Adrenal gland (tissue), 12 donors: Measurements from ENCODE around the gene SRGAP3. TPM values are rescaled to one million over a fixed set of nuclear protein-coding genes. Genes with fewer than 3 reads are reported as not detected.

ENCODE experiments used
- DNase-seq, 7 donors: peaks; one replicate each; pipeline ENCODE4 v3.0.0-alpha.2; 2019 to 2020
- H3K27ac ChIP-seq, 5 donors: fragments of 200-600 bp; sonication (generic) in 4 of 5; 1 replicate in 3 of 5; 2 replicates in 2 of 5; pipeline versions ENCODE4 v1.5.1 to v1.8.0; 2016 to 2020; ENCODE audit warnings: mild to moderate bottlenecking in 1 of 5
- H3K27me3 ChIP-seq: fragments of 200-600 bp; 2 replicates; pipeline ENCODE4 v1.8.0; 2021
- H3K36me3 ChIP-seq, 2 donors: fragments of 200-600 bp; replicated peaks in 1 of 2; 1 replicate in 1 of 2; 2 replicates in 1 of 2; pipeline versions ENCODE4 v1.5.1 to v1.8.0; 2018 to 2022
- H3K4me1 ChIP-seq, 2 donors: fragments of 200-600 bp; replicated peaks in 1 of 2; 1 replicate in 1 of 2; 2 replicates in 1 of 2; pipeline versions ENCODE4 v1.5.1 to v1.8.0; 2018 to 2021
- H3K4me3 ChIP-seq, 4 donors: fragments of 200-600 bp; sonication (generic) in 3 of 4; one replicate each; pipeline ENCODE4 v1.5.1; 2016 to 2018
- H3K9me3 ChIP-seq, 3 donors: fragments of 200-600 bp; sonication (generic) in 1 of 3; replicated peaks in 1 of 3; 1 replicate in 2 of 3; 2 replicates in 1 of 3; pipeline versions ENCODE4 v1.5.1 to v1.8.0; 2016 to 2021
- POLR2A ChIP-seq, 2 donors: fragments of 450-650 bp; IDR thresholded peaks; one replicate each; pipeline ENCODE4 v1.6.1; 2017; ENCODE audit warnings: antibody characterized with exemption in 2 of 2, mild to moderate bottlenecking in 2 of 2, moderate library complexity in 1 of 2
- WGBS, 4 donors: extraction: QIAGEN DNeasy Blood & Tissue Kit in 2 of 4; methylation state at CpG; one replicate each; pipeline versions ENCODE4 v1.1.5 to v1.1.7; 2013 to 2017; 5-methylcytosine and 5-hydroxymethylcytosine counted together
- intact Hi-C, 2 donors: fragments of 100-400 bp; cut with DNase I; formaldehyde crosslinking; loops; one replicate each; pipeline versions ENCODE4 v1.14.1 to v1.15.0; 2022 to 2023
- polyA plus RNA-seq, 3 donors: library from polyadenylated mRNA; stranded (reverse); fragments of 200-250 nt in 2 of 3; fragments of 350-450 nt in 1 of 3; fragmentation: Illumina TruSeq in 1 of 3; extraction: RNeasy Lipid Tissue Mini Kit (QIAGEN cat#74804) in 1 of 3; gene quantifications; one replicate each; pipeline ENCODE4 v1.2.3, GENCODE V29; 2013 to 2014
- total RNA-seq, 9 donors: library from RNA; depleted of rRNA in 4 of 9; stranded (reverse); fragments of >200 nt in 4 of 9; fragments of 120-200 nt in 1 of 9; fragmentation: NEBNext Ultra II Directional in 1 of 9; extraction: Animal tissue kit (Norgen Biotek cat#: 25700) in 1 of 9; gene quantifications; one replicate each; pipeline versions ENCODE4 v1.1.0 to v1.2.4, GENCODE V29; 2013 to 2023
- TF ChIP-seq, protein P1 (sequence below), 6 experiments: fragments of 450-650 bp in 4 of 6; fragments of 200-600 bp in 2 of 6; sonication (generic) in 1 of 6; IDR thresholded peaks; 1 replicate in 5 of 6; 2 replicates in 1 of 6; pipeline versions ENCODE4 v1.5.1 to v1.8.0; 2016 to 2021; ENCODE audit warnings: antibody characterized with exemption in 6 of 6, mild to moderate bottlenecking in 2 of 6, moderate library complexity in 1 of 6
- donor health status: healthy with polysubstance abuse.
- donor health status: Bipolar disorder and iron deficiency.
- donor health status: DM: yes; HTN: yes; CAD: no.
- donor health status: DM: no; HTN: no; CAD: no.
- donor health status: DM: no; HTN: no; CAD: no.
- donor health status: DM: yes; HTN: yes; CAD: no.

The SRGAP3 gene
- total and polyA plus RNA-seq, 12 donors: 3.3 to 35.0 (median 17.8) TPM

DNA sequence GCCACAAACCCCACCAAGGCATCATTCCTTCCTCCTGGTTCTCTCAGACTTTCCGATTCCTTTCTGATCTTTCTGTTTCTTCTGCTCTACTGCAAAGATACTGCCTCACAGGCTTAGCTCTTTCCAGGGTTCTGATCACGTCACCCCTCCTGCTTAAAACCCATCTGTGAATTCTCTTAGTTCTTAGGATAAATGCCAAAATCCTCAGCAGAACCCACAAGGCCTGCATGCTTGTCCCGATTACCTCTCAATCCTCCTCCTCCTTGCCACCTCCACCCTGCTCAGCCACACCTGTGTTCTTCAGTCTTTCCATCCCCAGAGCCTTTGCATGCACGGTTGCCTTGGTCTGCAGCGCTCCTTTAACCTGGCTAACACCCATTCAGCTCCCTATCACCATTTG lies 84.0 kb downstream of the SRGAP3 start:
- Histone ChIP-seq H3K9me3 (no peaks in the 10 kb centered on the region), H3K4me3 (no peak overlapping the region), H3K27me3 (no peaks in the 10 kb centered on the region), H3K27ac (no peak overlapping the region), H3K36me3 (no peaks in the 10 kb centered on the region), H3K4me1 (peaks cover 0 to 6% of the 10 kb centered on the region in 2 donors)
- no peak for TF ChIP-seq POLR2A (IDR thresholded peaks at IDR 0.05)
- intact Hi-C loops: no loop called here
- WGBS, 4 donors: 94 to 97% (median 94%) methylated on average over 5 of the region's 5 CpGs
- no peak for DNase-seq

DNA sequence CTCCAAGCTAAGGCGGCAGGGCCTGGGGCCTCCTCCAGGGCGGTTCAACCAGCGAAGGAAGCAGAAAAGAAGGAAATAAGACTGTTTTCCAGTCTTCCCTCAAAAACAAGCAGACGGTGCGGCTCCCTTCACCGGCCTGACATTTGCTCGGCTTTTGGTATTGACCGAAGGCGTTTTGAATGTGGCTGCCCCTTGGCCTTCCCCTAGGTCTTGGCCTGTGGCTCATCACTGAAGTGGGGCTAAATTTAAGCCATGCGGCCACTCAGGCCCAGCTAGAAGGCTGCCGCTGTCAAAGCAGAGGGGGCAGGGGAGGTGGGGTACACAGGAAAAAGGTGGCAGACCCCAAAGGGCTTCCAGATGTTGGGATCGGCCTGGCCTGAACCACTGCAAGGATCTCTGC lies 86.2 kb downstream of the SRGAP3 start:
- intact Hi-C loops: no loop called here
- Histone ChIP-seq H3K36me3 (no peaks in the 10 kb centered on the region), H3K9me3 (no peaks in the 10 kb centered on the region), H3K27ac (no peak overlapping the region), H3K4me3 (no peak overlapping the region), H3K4me1 (peaks cover 0 to 6% of the 10 kb centered on the region in 2 donors), H3K27me3 (no peaks in the 10 kb centered on the region)
- no peak for DNase-seq
- 93 to 96% (median 96%) methylated on average over 12 of the region's 12 CpGs for WGBS, 4 donors
- TF ChIP-seq POLR2A (IDR thresholded peaks at IDR 0.05): no peak
- TF ChIP-seq, protein P1, sequence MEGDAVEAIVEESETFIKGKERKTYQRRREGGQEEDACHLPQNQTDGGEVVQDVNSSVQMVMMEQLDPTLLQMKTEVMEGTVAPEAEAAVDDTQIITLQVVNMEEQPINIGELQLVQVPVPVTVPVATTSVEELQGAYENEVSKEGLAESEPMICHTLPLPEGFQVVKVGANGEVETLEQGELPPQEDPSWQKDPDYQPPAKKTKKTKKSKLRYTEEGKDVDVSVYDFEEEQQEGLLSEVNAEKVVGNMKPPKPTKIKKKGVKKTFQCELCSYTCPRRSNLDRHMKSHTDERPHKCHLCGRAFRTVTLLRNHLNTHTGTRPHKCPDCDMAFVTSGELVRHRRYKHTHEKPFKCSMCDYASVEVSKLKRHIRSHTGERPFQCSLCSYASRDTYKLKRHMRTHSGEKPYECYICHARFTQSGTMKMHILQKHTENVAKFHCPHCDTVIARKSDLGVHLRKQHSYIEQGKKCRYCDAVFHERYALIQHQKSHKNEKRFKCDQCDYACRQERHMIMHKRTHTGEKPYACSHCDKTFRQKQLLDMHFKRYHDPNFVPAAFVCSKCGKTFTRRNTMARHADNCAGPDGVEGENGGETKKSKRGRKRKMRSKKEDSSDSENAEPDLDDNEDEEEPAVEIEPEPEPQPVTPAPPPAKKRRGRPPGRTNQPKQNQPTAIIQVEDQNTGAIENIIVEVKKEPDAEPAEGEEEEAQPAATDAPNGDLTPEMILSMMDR (IDR thresholded peaks at IDR 0.05): no peak

DNA sequence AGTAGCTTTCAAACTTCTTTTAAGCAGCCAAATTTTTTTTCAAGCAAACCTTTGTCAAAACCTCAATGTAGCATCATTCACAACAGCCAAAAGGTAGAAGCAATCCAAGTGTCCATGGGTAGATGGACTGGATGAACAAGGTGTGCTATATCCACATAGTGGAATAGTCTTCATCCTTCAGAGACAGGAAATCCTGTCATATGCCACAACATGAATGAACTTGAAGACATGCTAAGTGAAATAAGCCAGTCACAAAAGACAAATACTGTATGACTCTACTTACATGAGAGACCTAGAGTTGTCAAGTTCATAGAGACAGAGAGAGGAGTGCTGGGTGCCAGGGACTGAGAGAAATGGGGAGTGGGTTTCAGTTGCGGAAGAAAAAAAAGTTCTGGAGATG lies 87.6 kb downstream of the SRGAP3 start:
- Histone ChIP-seq H3K4me3 (no peak overlapping the region), H3K27me3 (no peaks in the 10 kb centered on the region), H3K27ac (no peak overlapping the region), H3K4me1 (peaks cover 0 to 6% of the 10 kb centered on the region in 2 donors), H3K36me3 (no peaks in the 10 kb centered on the region), H3K9me3 (no peaks in the 10 kb centered on the region)
- TF ChIP-seq POLR2A (IDR thresholded peaks at IDR 0.05): no peak
- TF ChIP-seq, protein P1 (IDR thresholded peaks at IDR 0.05): no peak
- DNase-seq: no peak
- intact Hi-C loops: no loop called here
- 93 to 96% (median 95%) methylated on average over 1 of the region's 1 CpG for WGBS, 4 donors

DNA sequence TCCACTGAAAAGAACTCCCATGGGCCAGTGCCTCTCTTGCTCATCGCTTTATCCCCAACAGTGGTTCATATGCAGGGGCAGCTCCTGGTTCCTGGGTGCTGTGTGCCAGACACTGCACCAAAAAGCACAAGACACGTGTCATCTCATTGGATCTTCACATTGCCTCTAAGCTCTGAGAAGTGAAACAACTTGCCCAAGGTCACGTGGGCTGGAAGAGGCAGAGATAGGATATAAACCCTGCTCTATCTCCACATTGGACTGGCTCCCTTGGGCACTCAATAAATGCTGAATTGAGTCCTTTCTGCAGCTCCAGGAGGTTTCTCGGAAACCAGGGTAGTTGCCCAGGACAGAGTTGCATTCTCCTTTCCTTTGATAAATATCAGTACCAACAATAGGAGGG lies 88.1 kb downstream of the SRGAP3 start:
- TF ChIP-seq, protein P1 (IDR thresholded peaks at IDR 0.05): no peak
- no peak for TF ChIP-seq POLR2A (IDR thresholded peaks at IDR 0.05)
- intact Hi-C loops: no loop called here

DNA sequence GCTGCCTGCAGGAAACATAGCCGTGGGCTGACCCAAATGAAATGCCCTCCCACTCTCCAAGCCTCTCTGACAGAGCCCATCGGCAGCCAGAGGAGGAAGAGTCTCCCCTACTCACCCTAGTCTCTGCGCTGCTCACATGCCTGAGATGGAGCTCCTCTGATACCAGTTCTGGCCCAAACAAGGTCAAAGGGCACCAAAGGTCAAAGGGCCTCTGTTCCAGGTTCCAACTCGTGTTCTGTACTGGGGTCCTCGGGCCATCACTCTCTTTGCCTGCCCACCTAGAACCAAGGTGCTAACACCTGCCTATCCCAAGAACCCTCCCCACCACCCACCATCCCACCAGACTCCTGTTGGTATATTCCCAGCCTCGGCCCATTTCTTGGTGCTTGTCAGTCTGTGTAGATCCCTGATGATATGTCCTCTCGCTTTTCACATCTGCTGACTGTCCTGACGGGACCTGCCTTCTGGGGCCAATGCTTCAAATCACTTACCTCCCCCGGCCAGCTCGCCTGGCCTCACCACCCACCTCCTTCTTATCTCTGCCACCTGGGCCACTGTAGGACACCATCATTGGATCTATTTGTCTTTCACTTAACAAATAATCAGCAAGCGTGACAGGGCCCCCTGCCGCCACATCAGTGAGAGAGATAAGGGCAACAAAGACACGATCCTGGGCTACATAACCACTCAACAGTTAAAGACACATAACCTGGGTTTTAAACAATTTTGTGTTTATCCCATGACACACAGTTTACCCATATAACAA lies 90.4 kb downstream of the SRGAP3 start:
- H3K36me3 ChIP-seq: no peaks in the 10 kb centered on the region
- intact Hi-C loops: no loop called here
- H3K9me3 ChIP-seq: no peaks in the 10 kb centered on the region
- no peaks in the 10 kb centered on the region for H3K27me3 ChIP-seq
- WGBS, 4 donors: 88 to 94% (median 91%) methylated on average over 13 of the region's 13 CpGs
- no peak for DNase-seq
- no peak overlapping the region for H3K27ac ChIP-seq
- H3K4me3 ChIP-seq: no peak overlapping the region
- no peak for TF ChIP-seq POLR2A (IDR thresholded peaks at IDR 0.05)
- TF ChIP-seq, protein P1 (IDR thresholded peaks at IDR 0.05): no peak
- peaks cover 0 to 6% of the 10 kb centered on the region in 2 donors for H3K4me1 ChIP-seq

More for the DNA sequence above, 88.1 kb downstream of the SRGAP3 start:
- no peak for DNase-seq
- WGBS, 4 donors: 74 to 97% (median 82%) methylated on average over 3 to 4 of the region's 4 CpGs
- Histone ChIP-seq H3K9me3 (no peaks in the 10 kb centered on the region), H3K4me1 (peaks cover 0 to 6% of the 10 kb centered on the region in 2 donors), H3K36me3 (no peaks in the 10 kb centered on the region), H3K27me3 (no peaks in the 10 kb centered on the region), H3K27ac (no peak overlapping the region), H3K4me3 (no peak overlapping the region)
